K562 (cell line): ENCODE results near the gene BIVM. TPM values are rescaled to one million over a fixed set of nuclear protein-coding genes. Genes with fewer than 3 reads are reported as not detected.

Source experiments
- ATF6 ChIP-seq: sonication (generic); formaldehyde crosslinking; IDR thresholded peaks from 2 replicates; pipeline ENCODE4 v1.4.0; 2020; ENCODE audit warnings: mild to moderate bottlenecking, missing genetic modification reagents
- CREB5 ChIP-seq: fragments of 250-450 bp; sonication (Bioruptor Pico); IDR thresholded peaks from 2 replicates; pipeline ENCODE4 v1.5.0; 2020; ENCODE audit warnings: mild to moderate bottlenecking
- E2F4 ChIP-seq: sonication (generic); formaldehyde crosslinking; IDR thresholded peaks from 2 replicates; pipeline ENCODE4 v1.8.0; 2022; ENCODE audit warnings: mild to moderate bottlenecking, low read depth, missing genetic modification reagents
- FOXK1 ChIP-seq: sonication (generic); formaldehyde crosslinking; IDR thresholded peaks from 2 replicates; pipeline ENCODE4 v1.8.0; 2022; ENCODE audit warnings: missing genetic modification reagents, mild to moderate bottlenecking, borderline replicate concordance
- KAT7 ChIP-seq: sonication (generic); formaldehyde crosslinking; IDR thresholded peaks from 2 replicates; pipeline ENCODE4 v1.8.0; 2022; ENCODE audit warnings: missing genetic modification reagents, mild to moderate bottlenecking, borderline replicate concordance
- KDM4B ChIP-seq, 2 experiments: fragments of 450-650 bp in 1 of 2; sonication (generic) in 1 of 2; IDR thresholded peaks; 2 replicates each; pipeline ENCODE4 v1.6.1; 2016 to 2017; ENCODE audit warnings: borderline replicate concordance in 2 of 2, antibody characterized with exemption in 1 of 2, low read depth in 1 of 2, mild to moderate bottlenecking in 1 of 2
- YY1 ChIP-seq, 3 experiments: IDR thresholded peaks; 2 replicates each; pipeline ENCODE4 v1.6.1; 2011; ENCODE audit warnings: low read length in 2 of 3, mild to moderate bottlenecking in 2 of 3, moderate library complexity in 2 of 3, borderline replicate concordance in 1 of 3, control low read depth in 1 of 3, low read depth in 1 of 3; ENCODE audit not compliant: insufficient read depth in 3 of 3, insufficient replicate concordance in 2 of 3, control insufficient read depth in 1 of 3, insufficient read length in 1 of 3; ENCODE audit errors: extremely low read depth in 1 of 3
- polyA plus RNA-seq, 8 experiments: library from polyadenylated mRNA; depleted of rRNA in 4 of 8; stranded (reverse) in 5 of 8; unstranded in 3 of 8; fragments of >200 nt; fragmentation: Nextera tagmentation in 2 of 8; fragmentation: Illumina TruSeq in 1 of 8; extraction: Ambion mirVana in 2 of 8; extraction: Trizol in 1 of 8; gene quantifications; 2 replicates each; pipeline versions ENCODE4 v1.2.1 to v1.2.3, GENCODE V29; 2011 to 2014; ENCODE audit warnings: inconsistent platforms in 1 of 8, missing spikeins in 1 of 8
- total RNA-seq, 7 experiments: library from RNA; depleted of rRNA in 6 of 7; stranded (reverse); fragments of >200 nt in 6 of 7; fragmentation: Illumina TruSeq in 2 of 7; extraction: Trizol in 2 of 7; gene quantifications; 2 replicates each; pipeline versions ENCODE4 v1.2.1 to v1.2.3, GENCODE V29; 2011 to 2021; ENCODE audit warnings: low replicate concordance in 1 of 7

The BIVM gene
- total and polyA plus RNA-seq, 9 of the 15 experiments (the other 6 are each of a cell fraction or from before 2014, with no cell fraction given) = 3.6 to 23.1 (median 16.8) TPM

GRCh38 chr13:102751886-102752285 is 47.0 kb upstream of the BIVM start (continued):
- no peak for TF ChIP-seq E2F4
- no peak for TF ChIP-seq ATF6 (CRISPR knock-in tag)
- no peak for TF ChIP-seq FOXK1 (CRISPR knock-in tag)
- TF ChIP-seq CREB5 (CRISPR knock-in tag) = no peak
- TF ChIP-seq KAT7 = no peak
- TF ChIP-seq KDM4B (IDR thresholded peaks at IDR 0.05; ENCODE audit: borderline replicate concordance in 2 of 2, low read depth in 1 of 2) = no peak
- no peak for TF ChIP-seq YY1 (IDR thresholded peaks at IDR 0.05; ENCODE audit: borderline replicate concordance in 1 of 3, control insufficient read depth in 1 of 3, extremely low read depth in 1 of 3, insufficient read depth in 3 of 3, insufficient read length in 1 of 3, insufficient replicate concordance in 2 of 3, low read depth in 1 of 3, low read length in 2 of 3)
